NCI-H2171 treated with DMSO at 0.1 percent for 48 hours (cell line): ENCODE measurements around the gene LRRC75A.
"Not testable (repeated sequence)": the region's sequence is repeated elsewhere in the genome, so short reads cannot be mapped to it uniquely, and the experiment has no call there.

Source experiments
- DNase-seq: peaks from one replicate; lab custom pipeline; 2025; lab: John Stamatoyannopoulos, UW

The LRRC75A gene

GRCh38 chr17:16398270-16399267, 93.4 kb downstream of the LRRC75A start:
- peak; percentile 88 for DNase-seq

DNA sequence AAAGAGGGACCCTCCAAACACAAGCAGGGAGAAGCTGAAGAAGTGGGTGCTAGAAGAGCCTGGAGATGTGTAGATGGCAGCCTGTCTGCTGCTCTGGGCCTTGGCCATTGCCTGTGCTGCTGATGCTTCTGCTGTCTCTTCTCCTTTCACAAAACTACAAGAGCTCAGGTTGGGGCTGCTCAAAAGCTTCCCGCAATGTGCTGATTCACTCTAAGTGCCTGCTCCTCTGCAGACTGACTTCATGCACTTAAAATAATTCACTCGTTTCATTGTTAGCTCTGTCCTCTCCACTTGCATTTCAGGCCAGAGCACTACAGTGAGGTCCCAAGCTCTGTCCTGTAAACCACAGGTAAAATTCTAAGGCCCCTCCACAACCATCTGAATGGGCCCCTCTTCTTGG, 95.3 kb downstream of the LRRC75A start:
- DNase-seq = not testable (repeated sequence)

GRCh38 chr17:16395887-16396286, 96.1 kb downstream of the LRRC75A start:
- not testable (repeated sequence) for DNase-seq

DNA sequence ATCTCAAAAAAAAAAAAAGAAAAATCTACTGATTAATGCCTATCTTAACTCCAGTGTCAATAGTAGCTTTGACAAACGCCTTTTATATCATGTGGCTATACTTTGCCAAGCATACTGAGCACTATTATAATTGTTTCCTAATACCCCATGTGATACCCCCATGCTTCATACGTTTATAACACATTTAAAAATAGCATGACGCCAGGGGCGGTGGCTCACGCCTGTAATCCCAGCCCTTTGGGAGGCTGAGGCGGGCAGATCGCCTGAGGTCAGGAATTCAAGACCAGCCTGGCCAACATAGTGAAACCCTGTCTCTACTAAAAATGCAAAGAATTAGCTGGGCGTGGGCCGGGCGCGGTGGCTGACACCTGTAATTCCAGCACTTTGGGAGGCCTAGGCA, 99.5 kb downstream of the LRRC75A start:
- DNase-seq = not testable (repeated sequence)
